ENCODE results near the gene CDKN1B.

The CDKN1B gene

DNA sequence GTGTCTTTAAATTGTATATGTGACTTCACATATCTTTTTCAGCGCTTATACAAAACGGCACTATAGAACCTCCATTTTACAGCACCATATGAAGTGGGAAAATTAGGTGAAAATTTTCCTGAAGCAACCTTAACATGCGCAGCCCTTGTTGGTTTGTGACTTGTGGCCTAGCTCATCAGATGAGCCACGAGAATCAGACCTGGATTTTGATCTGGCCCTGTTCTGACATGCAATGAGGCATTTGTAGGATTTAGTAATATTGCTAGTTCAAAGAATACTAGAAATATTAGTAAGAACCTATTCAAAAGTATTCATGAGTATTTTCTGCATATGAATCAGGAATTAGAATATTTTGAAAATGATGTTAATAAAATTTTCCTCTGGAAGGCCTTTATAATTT is 2.9 kb downstream of the CDKN1B start:
- peak overlapping the region; percentile 96 for H3K4me3 ChIP-seq (ENCODE audit: low read depth, low read length)
- no peak for DNase-seq (ENCODE audit: low read depth)
- TF ChIP-seq, protein P1, sequence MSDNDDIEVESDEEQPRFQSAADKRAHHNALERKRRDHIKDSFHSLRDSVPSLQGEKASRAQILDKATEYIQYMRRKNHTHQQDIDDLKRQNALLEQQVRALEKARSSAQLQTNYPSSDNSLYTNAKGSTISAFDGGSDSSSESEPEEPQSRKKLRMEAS (IDR thresholded peaks at IDR 0.05; ENCODE audit: low read depth, low read length): no peak
- TF ChIP-seq POLR2A (IDR thresholded peaks at IDR 0.05; ENCODE audit: extremely low read depth, insufficient read length) (no peak), CTCF (IDR thresholded peaks at IDR 0.05; ENCODE audit: low read depth, low read length) (no peak), MYC (IDR thresholded peaks at IDR 0.05; ENCODE audit: low read depth, low read length) (no peak)

DNA sequence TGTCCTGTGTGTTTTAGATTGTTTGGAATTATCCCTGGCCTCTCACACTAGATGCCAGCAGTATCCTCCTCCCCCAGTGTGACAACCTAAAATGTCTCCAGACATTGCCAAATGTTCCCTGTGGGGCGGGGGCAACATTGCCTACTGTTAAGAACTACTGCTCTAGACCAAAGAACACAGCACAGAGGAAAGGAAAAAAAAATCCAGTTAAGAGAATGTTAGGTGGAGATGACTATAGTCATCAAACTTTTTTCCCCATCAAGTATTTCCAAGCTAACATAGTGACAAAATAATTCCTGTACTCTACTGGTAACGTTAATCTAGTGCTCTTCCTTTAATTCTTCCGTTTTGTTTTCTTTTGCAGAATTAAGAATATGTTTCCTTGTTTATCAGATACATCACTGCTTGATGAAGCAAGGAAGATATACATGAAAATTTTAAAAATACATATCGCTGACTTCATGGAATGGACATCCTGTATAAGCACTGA is 3.5 kb downstream of the CDKN1B start:
- no peak for TF ChIP-seq MYC (IDR thresholded peaks at IDR 0.05; ENCODE audit: low read depth, low read length)
- TF ChIP-seq, protein P1 (IDR thresholded peaks at IDR 0.05; ENCODE audit: low read depth, low read length): no peak
- TF ChIP-seq POLR2A (IDR thresholded peaks at IDR 0.05; ENCODE audit: extremely low read depth, insufficient read length): no peak
- no peak for TF ChIP-seq CTCF (IDR thresholded peaks at IDR 0.05; ENCODE audit: low read depth, low read length)
- peak overlapping the region; percentile 96 for H3K4me3 ChIP-seq (ENCODE audit: low read depth, low read length)
- peak; percentile 60 for DNase-seq (ENCODE audit: low read depth)

DNA sequence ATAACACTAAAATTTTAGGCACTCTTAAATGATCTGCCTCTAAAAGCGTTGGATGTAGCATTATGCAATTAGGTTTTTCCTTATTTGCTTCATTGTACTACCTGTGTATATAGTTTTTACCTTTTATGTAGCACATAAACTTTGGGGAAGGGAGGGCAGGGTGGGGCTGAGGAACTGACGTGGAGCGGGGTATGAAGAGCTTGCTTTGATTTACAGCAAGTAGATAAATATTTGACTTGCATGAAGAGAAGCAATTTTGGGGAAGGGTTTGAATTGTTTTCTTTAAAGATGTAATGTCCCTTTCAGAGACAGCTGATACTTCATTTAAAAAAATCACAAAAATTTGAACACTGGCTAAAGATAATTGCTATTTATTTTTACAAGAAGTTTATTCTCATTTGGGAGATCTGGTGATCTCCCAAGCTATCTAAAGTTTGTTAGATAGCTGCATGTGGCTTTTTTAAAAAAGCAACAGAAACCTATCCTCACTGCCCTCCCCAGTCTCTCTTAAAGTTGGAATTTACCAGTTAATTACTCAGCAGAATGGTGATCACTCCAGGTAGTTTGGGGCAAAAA is 4.1 kb downstream of the CDKN1B start:
- TF ChIP-seq POLR2A (IDR thresholded peaks at IDR 0.05; ENCODE audit: extremely low read depth, insufficient read length): no peak
- no peak for TF ChIP-seq MYC (IDR thresholded peaks at IDR 0.05; ENCODE audit: low read depth, low read length)
- no peak for TF ChIP-seq CTCF (IDR thresholded peaks at IDR 0.05; ENCODE audit: low read depth, low read length)
- TF ChIP-seq, protein P1 (IDR thresholded peaks at IDR 0.05; ENCODE audit: low read depth, low read length): no peak
- peak overlapping the region; percentile 96 for H3K4me3 ChIP-seq (ENCODE audit: low read depth, low read length)
- no peak for DNase-seq (ENCODE audit: low read depth)

DNA sequence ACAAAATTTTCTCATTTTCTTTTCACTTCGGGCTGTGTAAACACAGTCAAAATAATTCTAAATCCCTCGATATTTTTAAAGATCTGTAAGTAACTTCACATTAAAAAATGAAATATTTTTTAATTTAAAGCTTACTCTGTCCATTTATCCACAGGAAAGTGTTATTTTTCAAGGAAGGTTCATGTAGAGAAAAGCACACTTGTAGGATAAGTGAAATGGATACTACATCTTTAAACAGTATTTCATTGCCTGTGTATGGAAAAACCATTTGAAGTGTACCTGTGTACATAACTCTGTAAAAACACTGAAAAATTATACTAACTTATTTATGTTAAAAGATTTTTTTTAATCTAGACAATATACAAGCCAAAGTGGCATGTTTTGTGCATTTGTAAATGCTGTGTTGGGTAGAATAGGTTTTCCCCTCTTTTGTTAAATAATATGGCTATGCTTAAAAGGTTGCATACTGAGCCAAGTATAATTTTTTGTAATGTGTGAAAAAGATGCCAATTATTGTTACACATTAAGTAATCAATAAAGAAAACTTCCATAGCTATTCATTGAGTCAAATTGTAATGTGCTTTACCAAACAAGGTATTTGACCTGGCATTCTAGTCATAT is 4.8 kb downstream of the CDKN1B start:
- no peak for DNase-seq (ENCODE audit: low read depth)
- TF ChIP-seq CTCF (IDR thresholded peaks at IDR 0.05; ENCODE audit: low read depth, low read length) (no peak), POLR2A (IDR thresholded peaks at IDR 0.05; ENCODE audit: extremely low read depth, insufficient read length) (no peak), MYC (IDR thresholded peaks at IDR 0.05; ENCODE audit: low read depth, low read length) (no peak)
- TF ChIP-seq, protein P1 (IDR thresholded peaks at IDR 0.05; ENCODE audit: low read depth, low read length): no peak
- peak overlapping the region; percentile 96 for H3K4me3 ChIP-seq (ENCODE audit: low read depth, low read length)

- peak; percentile 65 for DNase-seq (ENCODE audit: low read depth)
These were observed 5.4 kb downstream of the CDKN1B start for GRCh38 chr12:12722435-12723148.

More at GRCh38 chr12:12722435-12723148, 5.4 kb downstream of the CDKN1B start:
- no peak for TF ChIP-seq MYC (IDR thresholded peaks at IDR 0.05; ENCODE audit: low read depth, low read length)
- TF ChIP-seq, protein P1 (IDR thresholded peaks at IDR 0.05; ENCODE audit: low read depth, low read length): no peak
- TF ChIP-seq CTCF (IDR thresholded peaks at IDR 0.05; ENCODE audit: low read depth, low read length): no peak
- no peak for TF ChIP-seq POLR2A (IDR thresholded peaks at IDR 0.05; ENCODE audit: extremely low read depth, insufficient read length)
- peak overlapping the region; percentile 96 for H3K4me3 ChIP-seq (ENCODE audit: low read depth, low read length)
